Kidney (tissue), 14 donors: ENCODE results near the gene TMEM132C. TPM values are rescaled to one million over a fixed set of nuclear protein-coding genes. Genes with fewer than 3 reads are reported as not detected.

ENCODE experiments used
- DNase-seq, 5 donors: peaks; one replicate each; pipeline ENCODE4 v3.0.0-alpha.2; 2013 to 2020
- FAIRE-seq: peaks from 2 replicates; lab custom pipeline; 2012; peaks lifted over from hg19 to GRCh38; lab: Jason Lieb, UNC
- H3K27ac ChIP-seq, 2 donors: one replicate each; pipeline ENCODE4 v1.7.0; 2013; ENCODE audit warnings: low read depth in 2 of 2, low read length in 2 of 2, inconsistent platforms in 1 of 2
- H3K27me3 ChIP-seq: one replicate; pipeline ENCODE4 v1.7.1; 2013; ENCODE audit warnings: low read length, inconsistent platforms; ENCODE audit not compliant: control insufficient read depth, insufficient read depth
- H3K36me3 ChIP-seq, 3 donors: one replicate each; pipeline versions ENCODE4 v1.7.0 to v1.7.1; 2013; ENCODE audit warnings: low read length in 3 of 3, control low read depth in 1 of 3, inconsistent platforms in 1 of 3; ENCODE audit not compliant: insufficient read depth in 3 of 3, control insufficient read depth in 2 of 3
- H3K4me1 ChIP-seq, 3 donors: one replicate each; pipeline versions ENCODE4 v1.7.0 to v1.7.1; 2013; ENCODE audit warnings: low read length in 3 of 3, inconsistent platforms in 1 of 3, low read depth in 1 of 3; ENCODE audit not compliant: control insufficient read depth in 2 of 3, insufficient read depth in 2 of 3
- H3K4me3 ChIP-seq, 3 donors: one replicate each; pipeline versions ENCODE4 v1.7.0 to v1.8.1; 2013; ENCODE audit warnings: low read length in 3 of 3, control low read depth in 1 of 3, inconsistent platforms in 1 of 3
- H3K9ac ChIP-seq, 3 donors: one replicate each; pipeline versions ENCODE4 v1.7.0 to v1.7.1; 2013; ENCODE audit warnings: low read length in 3 of 3, control low read depth in 1 of 3, inconsistent platforms in 1 of 3
- H3K9me3 ChIP-seq, 3 donors: one replicate each; pipeline versions ENCODE4 v1.7.0 to v1.7.1; 2013; ENCODE audit warnings: low read length in 3 of 3, control low read depth in 1 of 3, inconsistent platforms in 1 of 3; ENCODE audit not compliant: control insufficient read depth in 2 of 3, insufficient read depth in 1 of 3
- CTCF ChIP-seq: IDR thresholded peaks from 3 replicates; pipeline ENCODE4 v1.5.1; 2012; ENCODE audit warnings: mild to moderate bottlenecking, moderate library complexity, borderline replicate concordance; ENCODE audit not compliant: insufficient read depth; ENCODE audit errors: extremely low read depth
- intact Hi-C: fragments of 100-400 bp; cut with DNase I; formaldehyde crosslinking; loops from one replicate; pipeline ENCODE4 v1.11.1; 2022
- polyA plus RNA-seq: library from polyadenylated mRNA; stranded (reverse); fragments of 350-450 nt; fragmentation: Illumina TruSeq; extraction: RNeasy Lipid Tissue Mini Kit (QIAGEN cat#74804); gene quantifications from one replicate; pipeline ENCODE4 v1.2.3, GENCODE V29; 2014; ENCODE audit warnings: low read depth, low replicate concordance; ENCODE audit not compliant: insufficient read depth
- total RNA-seq: library from RNA; stranded (reverse); fragmentation: NEBNext Ultra II Directional; extraction: Animal tissue kit (Norgen Biotek cat#: 25700); gene quantifications from one replicate; pipeline ENCODE4 v1.2.1, GENCODE V29; 2021
- donor health status: control.
- donor health status: control.
- donor health status: control.
- donor health status: control.
- donor health status: control.
- donor health status: DM: yes; HTN: yes; CAD: no.
- donor health status: Normal renal cell carcinoma (clear cell type).

TMEM132C gene
- total and polyA plus RNA-seq, 2 donors from 2014 or later: 0.28 to 0.75 TPM

DNA sequence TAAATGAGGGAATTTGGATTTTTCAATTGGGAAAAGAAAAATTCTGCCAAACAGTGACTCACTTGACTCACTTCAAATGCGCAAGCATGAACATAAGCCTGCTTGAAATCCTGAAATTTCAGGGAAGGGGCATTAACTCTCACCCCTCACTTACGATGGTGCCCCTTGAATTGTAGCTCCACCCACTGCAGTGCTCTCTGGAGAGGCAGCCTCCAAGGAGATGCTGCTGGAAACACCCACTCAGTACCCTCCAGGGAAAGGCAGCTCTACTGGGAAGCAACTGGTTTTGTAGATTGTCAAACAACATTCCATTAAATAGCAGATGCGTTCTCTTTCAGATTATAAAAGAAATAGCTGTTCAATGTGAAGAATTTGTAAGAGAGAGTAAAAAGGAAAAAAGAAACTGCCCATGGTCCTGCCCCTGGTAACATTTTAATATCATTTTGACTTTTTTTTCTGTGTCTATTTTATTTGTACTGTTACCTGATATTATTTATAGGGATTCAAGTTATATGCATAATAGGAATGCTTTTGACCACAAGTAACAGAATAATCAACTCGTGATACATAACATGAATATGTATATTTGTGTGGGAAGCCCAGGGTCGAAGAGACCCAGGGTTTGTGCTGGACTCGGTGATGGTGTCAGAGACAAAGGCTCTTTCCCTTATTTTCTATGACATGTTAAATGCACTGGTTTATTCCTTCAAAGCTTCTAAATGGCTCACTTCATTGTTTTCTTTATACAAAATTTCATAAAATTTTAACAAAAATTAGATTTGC, 31.1 kb upstream of the TMEM132C start:
- H3K4me3 ChIP-seq: no peak overlapping the region
- H3K4me1 ChIP-seq: no peaks in the 10 kb centered on the region
- intact Hi-C loops: no loop called here
- H3K9me3 ChIP-seq: no peaks in the 10 kb centered on the region
- H3K9ac ChIP-seq: no peak overlapping the region
- H3K27ac ChIP-seq: no peak overlapping the region
- no peak for TF ChIP-seq CTCF
- no peak for FAIRE-seq
- no peaks in the 10 kb centered on the region for H3K36me3 ChIP-seq
- no peak for DNase-seq
- H3K27me3 ChIP-seq: no peaks in the 10 kb centered on the region

- Histone ChIP-seq H3K9me3 (no peaks in the 10 kb centered on the region), H3K27ac (no peak overlapping the region), H3K36me3 (no peaks in the 10 kb centered on the region), H3K4me1 (no peaks in the 10 kb centered on the region), H3K4me3 (no peak overlapping the region), H3K27me3 (no peaks in the 10 kb centered on the region), H3K9ac (no peak overlapping the region)
- DNase-seq (no peak), FAIRE-seq (no peak)
- TF ChIP-seq CTCF: no peak
- intact Hi-C loops: no loop called here
Measured at GRCh38 chr12:128236525-128236924, 30.4 kb upstream of the TMEM132C start.

- Histone ChIP-seq H3K9me3 (no peaks in the 10 kb centered on the region), H3K9ac (no peak overlapping the region), H3K4me3 (no peak overlapping the region), H3K36me3 (no peaks in the 10 kb centered on the region), H3K4me1 (no peaks in the 10 kb centered on the region), H3K27me3 (no peaks in the 10 kb centered on the region), H3K27ac (no peak overlapping the region)
- DNase-seq: no peak
- no peak for FAIRE-seq
- intact Hi-C loops: no loop called here
- no peak for TF ChIP-seq CTCF
Measured at GRCh38 chr12:128240745-128241144, 26.2 kb upstream of the TMEM132C start.
